HG03066 (cell line): ENCODE measurements around the gene DTX4.

Source experiments
- ATAC-seq: cut with Tn5 transposase; IDR thresholded peaks from one replicate; pipeline ENCODE4 v1.9.1; 2021; ENCODE audit warnings: low read depth; ENCODE audit not compliant: unreplicated experiment

DTX4 gene

DNA sequence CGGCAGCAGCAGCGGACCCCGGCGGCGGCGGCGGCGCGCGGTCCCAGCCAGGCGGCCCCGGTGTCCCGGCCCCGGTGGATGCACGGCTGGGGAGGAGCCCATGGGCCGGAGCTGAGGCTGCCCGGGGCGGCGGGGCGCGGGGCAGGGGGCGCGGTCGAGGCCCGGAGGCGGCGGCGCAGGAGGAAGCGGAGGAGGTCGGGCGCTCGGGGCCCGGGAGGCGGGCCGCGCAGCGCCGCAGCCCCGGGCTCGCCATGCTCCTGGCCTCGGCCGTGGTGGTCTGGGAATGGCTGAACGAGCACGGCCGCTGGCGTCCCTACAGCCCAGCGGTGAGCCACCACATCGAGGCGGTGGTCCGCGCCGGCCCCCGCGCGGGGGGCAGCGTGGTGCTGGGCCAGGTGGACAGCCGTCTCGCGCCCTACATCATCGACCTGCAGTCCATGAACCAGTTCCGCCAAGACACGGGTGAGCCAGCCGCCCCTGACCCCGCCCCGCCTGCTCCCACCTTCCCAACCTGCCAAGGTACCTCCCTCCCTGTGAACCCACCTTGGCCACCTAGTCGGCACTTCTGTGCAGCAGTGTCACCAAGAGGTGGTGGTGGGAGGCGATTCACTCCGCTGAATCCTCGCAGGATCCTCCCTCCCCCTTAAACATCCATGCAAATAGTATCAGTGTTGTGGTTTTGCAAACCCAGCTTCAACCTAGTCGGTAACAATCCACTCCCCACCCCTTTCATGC lies 580 bp downstream of the DTX4 start:
- peak; percentile 28 for ATAC-seq

DNA sequence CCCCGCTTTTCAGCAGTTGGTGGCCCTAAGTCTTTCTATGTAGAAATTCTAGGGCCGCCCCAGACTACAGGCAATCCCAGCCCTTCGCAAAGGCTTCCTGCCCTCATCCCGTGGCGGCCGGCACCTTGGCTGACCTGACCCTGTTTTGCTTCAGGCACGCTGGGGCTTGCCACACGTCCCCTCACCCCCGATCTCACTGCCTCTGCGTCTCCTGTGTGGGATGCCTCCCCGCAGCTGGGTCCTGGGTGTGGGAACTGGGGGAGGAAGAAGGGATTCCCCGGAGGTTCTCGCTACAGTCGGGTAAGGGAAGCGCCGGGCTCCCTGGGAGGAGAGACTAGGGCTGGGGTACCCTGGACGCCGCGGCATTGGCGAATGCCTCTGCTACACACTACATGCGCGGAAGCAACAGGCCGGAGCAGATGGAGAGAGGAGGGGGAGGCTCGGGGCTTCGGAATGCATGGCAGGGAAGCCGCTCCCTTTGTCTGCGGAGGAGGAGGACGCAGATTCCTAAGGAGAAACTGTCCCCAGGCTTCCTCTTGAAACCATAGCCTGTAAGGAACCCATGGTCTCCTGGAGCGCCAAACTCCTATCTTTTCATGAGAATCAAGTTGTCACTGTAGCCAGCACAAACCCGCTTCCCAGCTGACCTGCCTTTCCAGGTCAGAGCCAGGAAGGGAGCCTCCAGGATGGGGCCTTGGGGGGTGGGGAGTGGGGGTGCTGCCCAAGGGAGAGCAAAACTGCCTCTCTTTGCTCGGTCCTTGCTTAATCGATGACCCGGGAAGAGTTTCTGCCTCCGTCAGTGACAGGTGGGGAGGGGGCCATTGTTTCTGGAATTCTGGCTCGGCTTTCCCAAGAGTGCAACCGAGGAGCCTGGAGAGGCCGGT lies 1.4 kb downstream of the DTX4 start:
- peak; percentile 5 for ATAC-seq

GRCh38 chr11:59173964-59174663 lies 2.2 kb downstream of the DTX4 start:
- ATAC-seq = no peak

DNA sequence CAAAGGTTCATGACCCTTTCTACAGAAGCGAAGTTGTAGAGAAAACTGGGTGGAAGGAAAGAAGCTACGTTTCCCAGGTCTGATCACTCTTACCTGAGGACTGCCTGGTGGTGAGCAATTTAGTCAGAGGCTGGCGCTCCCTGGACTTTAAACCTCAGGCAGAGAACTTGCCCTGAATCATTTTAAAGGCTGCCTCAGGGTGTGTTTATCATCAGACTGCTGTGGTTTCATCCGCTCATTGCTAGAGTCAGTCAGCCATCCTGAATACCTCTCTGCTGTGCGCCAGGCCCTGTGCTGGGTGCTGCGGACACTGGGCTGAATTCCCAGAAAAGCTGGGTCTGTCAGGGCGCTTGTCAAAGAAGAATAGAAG lies 2.7 kb downstream of the DTX4 start:
- no peak for ATAC-seq

DNA sequence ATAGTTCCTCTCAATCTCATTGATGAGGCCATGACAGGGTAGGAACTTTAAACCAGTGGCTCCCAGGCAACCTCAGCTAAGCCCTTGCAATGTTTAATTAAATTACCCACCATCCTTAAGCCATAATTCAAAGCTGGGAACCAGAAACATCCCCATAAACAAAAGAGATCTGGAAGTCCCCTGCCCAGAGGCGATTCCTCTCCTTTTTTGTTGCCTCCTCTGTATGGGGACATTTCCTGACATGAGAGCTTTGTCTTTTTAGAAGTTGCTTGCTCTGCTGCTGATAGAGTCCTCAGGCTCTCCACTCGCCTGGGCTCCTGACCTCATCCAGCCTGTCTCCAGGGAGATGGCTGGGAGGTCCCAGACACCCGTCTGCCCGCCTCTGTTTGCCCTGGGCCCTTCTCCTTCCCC lies 3.2 kb downstream of the DTX4 start:
- no peak for ATAC-seq

- no peak for ATAC-seq
Observed at GRCh38 chr11:59176330-59176729, 4.4 kb downstream of the DTX4 start.

- ATAC-seq = no peak
Observed at GRCh38 chr11:59178402-59178801, 6.5 kb downstream of the DTX4 start.

- no peak for ATAC-seq
Observed at GRCh38 chr11:59179121-59179520, 7.2 kb downstream of the DTX4 start.

DNA sequence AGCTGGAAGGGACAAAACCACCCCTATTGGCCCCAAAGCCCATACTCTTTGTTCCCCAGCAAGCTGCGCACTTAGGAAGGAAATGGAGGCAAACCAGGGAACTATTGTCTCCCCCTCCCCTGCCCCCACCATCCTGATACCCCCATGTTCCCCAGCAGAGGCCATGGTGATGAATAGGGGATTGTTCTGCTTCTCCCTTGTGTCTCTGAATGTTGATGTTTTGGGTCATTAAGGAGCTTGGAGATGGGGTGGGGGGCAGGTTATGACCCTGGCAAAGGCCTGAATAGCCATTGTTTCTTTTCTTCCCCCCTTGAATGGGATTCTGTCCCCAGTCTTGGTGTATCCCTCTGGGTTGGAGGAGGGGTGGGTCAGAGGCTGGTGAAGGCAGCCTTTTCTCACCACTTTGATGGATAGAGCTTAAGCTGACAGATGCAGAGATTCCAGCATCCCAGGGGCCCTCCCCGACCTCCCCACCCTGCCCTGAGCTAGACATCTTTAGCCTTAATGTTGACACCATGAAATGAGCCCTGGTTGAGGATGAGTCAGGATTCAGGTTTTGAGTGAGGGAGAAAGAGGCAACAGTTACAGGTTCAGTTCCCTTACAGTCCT lies 8.3 kb downstream of the DTX4 start:
- ATAC-seq = no peak

GRCh38 chr11:59180907-59181306 lies 9.0 kb downstream of the DTX4 start:
- ATAC-seq = no peak

- ATAC-seq = no peak
Observed at GRCh38 chr11:59181746-59182456, 10.0 kb downstream of the DTX4 start.

- no peak for ATAC-seq
Observed at GRCh38 chr11:59182457-59183151, 10.7 kb downstream of the DTX4 start.

DNA sequence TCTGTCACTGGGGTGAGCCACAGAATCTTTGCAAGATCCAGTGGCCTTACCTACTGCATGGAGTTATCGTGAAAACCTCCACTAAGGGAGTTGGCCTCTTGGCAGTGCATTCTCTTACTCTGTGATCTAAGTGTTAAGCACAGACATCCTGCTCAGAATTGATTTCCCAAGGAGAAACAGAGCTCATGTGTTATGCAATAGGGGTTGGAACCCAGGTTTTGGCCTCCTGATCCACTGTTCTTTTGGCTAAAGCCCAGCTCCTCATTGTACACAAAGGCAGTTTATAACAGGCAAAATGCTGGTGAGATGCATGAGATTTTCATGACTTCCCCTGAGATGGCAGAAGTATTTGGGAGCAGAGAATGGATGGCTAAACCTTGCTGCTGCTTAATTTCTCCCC lies 11.8 kb downstream of the DTX4 start:
- no peak for ATAC-seq

- ATAC-seq = no peak
Observed at GRCh38 chr11:59184691-59185339, 12.9 kb downstream of the DTX4 start.

DNA sequence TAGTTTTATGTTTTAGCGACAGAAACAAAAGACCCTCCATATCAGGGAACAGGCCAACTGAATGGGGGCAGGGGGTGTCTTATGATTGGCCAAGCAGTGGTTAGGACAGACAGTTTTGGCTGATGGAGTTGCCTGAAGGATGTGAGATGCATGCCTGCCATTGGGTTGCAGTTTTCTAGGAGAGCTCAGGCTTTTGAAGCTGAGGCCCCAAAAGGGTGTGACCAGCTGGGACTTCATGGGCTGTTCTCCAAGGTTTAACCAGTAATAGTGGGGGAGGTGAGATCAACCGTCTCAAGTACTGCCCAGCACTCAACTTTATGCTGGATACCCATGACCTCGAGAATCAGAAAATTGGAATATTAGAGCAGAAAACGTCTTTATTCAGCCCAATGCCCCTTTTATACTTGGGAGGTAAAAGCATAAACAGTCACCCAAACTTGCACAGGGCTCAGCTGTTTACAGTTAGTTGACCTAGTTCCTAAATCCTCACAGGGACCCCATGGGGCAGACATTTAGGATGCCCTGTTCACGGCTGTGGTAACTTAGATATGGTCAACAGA lies 13.5 kb downstream of the DTX4 start:
- no peak for ATAC-seq

DNA sequence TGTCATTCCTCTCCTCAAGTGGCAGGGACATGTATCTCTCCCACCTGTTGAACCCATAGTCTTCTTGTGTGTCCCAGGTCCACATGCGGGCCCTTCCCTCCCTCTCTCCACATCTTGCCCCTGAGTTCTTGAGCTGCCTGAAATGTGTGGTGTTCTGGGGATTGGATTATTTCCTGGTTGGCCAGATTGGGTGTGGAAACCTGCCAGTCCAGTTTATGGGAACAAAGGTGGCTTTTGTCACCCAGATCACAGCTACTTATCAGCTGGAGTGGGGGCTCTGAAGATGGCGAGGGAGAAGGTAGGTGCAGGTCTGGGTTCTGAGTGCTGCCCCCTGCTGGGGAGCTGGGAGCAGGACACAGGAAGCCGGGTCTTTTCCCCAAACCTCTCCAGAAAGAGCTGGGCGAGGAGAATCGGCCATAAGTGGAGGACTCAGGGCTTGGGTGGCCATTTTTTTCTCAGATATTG lies 14.2 kb downstream of the DTX4 start:
- ATAC-seq = no peak

DNA sequence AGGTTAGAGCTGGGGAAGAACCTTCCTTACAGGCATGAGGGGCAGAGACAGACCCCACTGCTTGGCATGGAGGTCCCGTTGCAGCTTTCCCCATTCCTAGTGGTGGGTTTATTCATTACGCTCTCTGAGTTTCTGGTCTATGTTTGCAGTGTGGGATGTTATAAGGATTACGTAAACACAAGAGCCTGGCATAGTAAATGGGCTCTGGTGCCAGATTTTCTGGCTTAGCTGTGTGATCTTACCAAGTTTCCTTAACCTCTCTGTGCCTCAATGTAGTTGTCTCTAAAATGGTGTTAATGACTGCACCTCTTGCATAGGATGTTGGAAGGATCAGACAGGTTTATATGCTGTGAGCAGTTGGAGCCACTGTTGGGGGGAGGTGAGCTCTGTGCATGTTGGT lies 15.1 kb downstream of the DTX4 start:
- no peak for ATAC-seq

DNA sequence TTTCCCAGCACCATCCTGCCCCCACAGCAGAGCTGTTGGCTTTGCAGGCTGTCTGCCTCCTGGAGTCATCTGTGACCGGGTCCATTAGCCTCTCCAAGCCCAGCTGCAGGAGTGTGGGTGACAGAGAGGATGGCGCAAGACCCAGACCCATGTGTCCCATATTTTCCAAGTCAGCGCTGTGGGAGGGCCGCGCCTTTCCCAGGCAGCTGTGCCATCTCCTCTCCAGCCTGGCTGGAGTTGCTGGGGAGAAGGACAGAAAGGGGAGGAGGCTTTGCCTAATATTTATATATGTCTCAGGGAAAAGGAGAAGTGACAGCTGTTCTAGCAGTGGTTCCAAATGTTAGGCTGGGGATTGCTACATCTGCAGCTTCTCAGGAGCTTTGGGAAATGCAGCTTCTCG lies 15.7 kb downstream of the DTX4 start:
- ATAC-seq = no peak

DNA sequence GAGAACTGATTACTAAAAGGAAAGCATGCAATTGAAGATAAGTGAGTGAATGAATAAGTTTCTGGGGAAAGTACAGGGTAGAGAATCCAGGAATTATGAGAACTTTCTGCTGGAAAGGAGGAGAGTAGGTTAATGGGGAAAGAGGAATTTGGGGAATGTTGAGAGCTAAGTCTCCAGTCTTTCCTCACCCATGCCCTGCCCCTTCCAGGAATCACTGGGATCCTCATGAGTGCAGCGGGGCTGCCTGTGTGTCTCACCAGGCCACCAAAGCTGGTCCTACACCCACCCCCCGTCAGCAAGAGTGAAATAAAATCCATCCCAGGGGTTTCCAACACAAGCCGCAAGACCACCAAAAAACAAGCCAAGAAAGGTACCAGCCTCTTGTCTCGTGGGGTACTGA lies 17.0 kb downstream of the DTX4 start:
- ATAC-seq = no peak
